Loucy (cell line): ENCODE measurements around the gene SLC7A10.
"Not testable (repeated sequence)": the region's sequence is repeated elsewhere in the genome, so short reads cannot be mapped to it uniquely, and the experiment has no call there.

Source experiments
- H2AFZ ChIP-seq: fragments of 200-600 bp; sonication (generic); 2 replicates; pipeline ENCODE4 v1.6.0; 2016; ENCODE audit warnings: antibody characterized with exemption, mild to moderate bottlenecking, low read length, moderate library complexity
- H3F3A ChIP-seq: fragments of 200-600 bp; 2 replicates; pipeline ENCODE4 v1.6.0; 2016; ENCODE audit warnings: antibody characterized with exemption, low read depth, mild to moderate bottlenecking
- H3K27me3 ChIP-seq: fragments of 200-600 bp; sonication (generic); 2 replicates; pipeline ENCODE4 v1.6.1; 2014; ENCODE audit warnings: low read length, mild to moderate bottlenecking; ENCODE audit not compliant: insufficient read depth, poor library complexity, severe bottlenecking
- H3K36me3 ChIP-seq: fragments of 200-600 bp; sonication (generic); 2 replicates; pipeline ENCODE4 v1.6.1; 2016; ENCODE audit warnings: low read length; ENCODE audit not compliant: insufficient read depth
- H3K4me1 ChIP-seq: fragments of 200-600 bp; sonication (generic); 2 replicates; pipeline ENCODE4 v1.5.1; 2014; ENCODE audit warnings: low read length, mild to moderate bottlenecking; ENCODE audit not compliant: insufficient read depth, poor library complexity, severe bottlenecking
- H3K4me2 ChIP-seq: fragments of 200-600 bp; sonication (generic); 2 replicates; pipeline ENCODE4 v1.6.0; 2014; ENCODE audit warnings: antibody characterized with exemption, low read length, low read depth, mild to moderate bottlenecking; ENCODE audit not compliant: poor library complexity, severe bottlenecking
- H3K4me3 ChIP-seq: fragments of 200-600 bp; sonication (generic); 2 replicates; pipeline ENCODE4 v1.5.1; 2014; ENCODE audit warnings: low read length, mild to moderate bottlenecking, mixed read lengths; ENCODE audit not compliant: poor library complexity, severe bottlenecking
- H3K79me2 ChIP-seq: fragments of 200-600 bp; sonication (generic); 2 replicates; pipeline ENCODE4 v1.6.1; 2014; ENCODE audit warnings: low read length; ENCODE audit not compliant: insufficient read depth
- H3K9ac ChIP-seq: fragments of 200-600 bp; sonication (generic); 2 replicates; pipeline ENCODE4 v1.6.0; 2014; ENCODE audit warnings: mild to moderate bottlenecking, low read depth, low read length, moderate library complexity; ENCODE audit not compliant: poor library complexity, severe bottlenecking
- H3K9me2 ChIP-seq: fragments of 200-600 bp; sonication (generic); replicated peaks from 2 replicates; pipeline ENCODE4 v1.6.1; 2016; ENCODE audit warnings: low read depth, low read length, mixed read lengths
- H3K9me3 ChIP-seq: fragments of 200-600 bp; sonication (generic); 2 replicates; pipeline ENCODE4 v1.6.1; 2014; ENCODE audit warnings: mild to moderate bottlenecking, antibody characterized with exemption, low read length, low read depth; ENCODE audit not compliant: insufficient read depth
- H4K20me1 ChIP-seq: fragments of 200-600 bp; sonication (generic); 2 replicates; pipeline ENCODE4 v1.6.0; 2014; ENCODE audit warnings: antibody characterized with exemption, low read length, mild to moderate bottlenecking; ENCODE audit not compliant: insufficient read depth, poor library complexity, severe bottlenecking
- CTCF ChIP-seq: fragments of 200-600 bp; sonication (generic); conservative IDR thresholded peaks from 2 replicates; pipeline ENCODE4 v1.5.1; 2014; ENCODE audit warnings: mild to moderate bottlenecking, antibody characterized with exemption, low read length
- EZH2phosphoT487 ChIP-seq: fragments of 200-600 bp; IDR thresholded peaks from 2 replicates; pipeline ENCODE4 v1.6.1; 2018; ENCODE audit warnings: antibody characterized with exemption, mild to moderate bottlenecking, moderate library complexity, borderline replicate concordance

Gene SLC7A10

GRCh38 chr19:33227242-33227650 is 1.6 kb upstream of the SLC7A10 start:
- no peak overlapping the region for H2AFZ ChIP-seq

GRCh38 chr19:33226550-33227241 is 1.0 kb upstream of the SLC7A10 start:
- no peaks in the 10 kb centered on the region for H3K27me3 ChIP-seq
- peaks cover 11% of the 10 kb centered on the region; the same call in 1 of the 2 replicates for H3K9me3 ChIP-seq
- H2AFZ ChIP-seq = no peak overlapping the region

More at GRCh38 chr19:33227242-33227650, 1.6 kb upstream of the SLC7A10 start:
- no peaks in the 10 kb centered on the region for H3K36me3 ChIP-seq
- H3K9me3 ChIP-seq = peaks cover 11% of the 10 kb centered on the region; the same call in 1 of the 2 replicates
- no peaks in the 10 kb centered on the region for H4K20me1 ChIP-seq
- H3K27me3 ChIP-seq = no peaks in the 10 kb centered on the region
- no peaks in the 10 kb centered on the region for H3K4me1 ChIP-seq
- H3F3A ChIP-seq = no peaks in the 10 kb centered on the region
- no peak overlapping the region for H3K4me3 ChIP-seq
- H3K9ac ChIP-seq = no peak overlapping the region
- no peak overlapping the region for H3K4me2 ChIP-seq
- H3K9me2 ChIP-seq = no peaks in the 10 kb centered on the region
- TF ChIP-seq CTCF (no peak), EZH2phosphoT487 (no peak)
- no peaks in the 10 kb centered on the region for H3K79me2 ChIP-seq

GRCh38 chr19:33224694-33225457 is 774 bp downstream of the SLC7A10 start:
- Histone ChIP-seq H3K4me1 (no peaks in the 10 kb centered on the region), H3K36me3 (no peaks in the 10 kb centered on the region), H4K20me1 (no peaks in the 10 kb centered on the region), H3K4me2 (no peak overlapping the region), H3F3A (no peaks in the 10 kb centered on the region), H3K27me3 (no peaks in the 10 kb centered on the region), H3K9me2 (no peaks in the 10 kb centered on the region), H3K9me3 (peaks cover 11% of the 10 kb centered on the region; the same call in 1 of the 2 replicates), H2AFZ (no peak overlapping the region), H3K4me3 (no peak overlapping the region), H3K79me2 (no peaks in the 10 kb centered on the region), H3K9ac (no peak overlapping the region)
- TF ChIP-seq CTCF (no peak), EZH2phosphoT487 (no peak)

More at GRCh38 chr19:33226550-33227241, 1.0 kb upstream of the SLC7A10 start:
- no peak overlapping the region for H3K4me3 ChIP-seq
- H3K9ac ChIP-seq = no peak overlapping the region
- no peaks in the 10 kb centered on the region for H3K36me3 ChIP-seq
- H3K9me2 ChIP-seq = no peaks in the 10 kb centered on the region
- H4K20me1 ChIP-seq = no peaks in the 10 kb centered on the region
- H3K4me1 ChIP-seq = no peaks in the 10 kb centered on the region
- no peaks in the 10 kb centered on the region for H3F3A ChIP-seq
- H3K79me2 ChIP-seq = no peaks in the 10 kb centered on the region
- H3K4me2 ChIP-seq = no peak overlapping the region
- TF ChIP-seq CTCF (no peak), EZH2phosphoT487 (no peak)

- H3K9me3 ChIP-seq, H3K36me3 ChIP-seq, H3K4me2 ChIP-seq, H3K9me2 ChIP-seq, H4K20me1 ChIP-seq, H3F3A ChIP-seq, H3K4me3 ChIP-seq, H3K9ac ChIP-seq, H3K4me1 ChIP-seq, H3K79me2 ChIP-seq, H2AFZ ChIP-seq, H3K27me3 ChIP-seq: not testable (repeated sequence)
Observed at GRCh38 chr19:33222255-33222654, 3.4 kb downstream of the SLC7A10 start.
